Activated T-helper 1 cell treated with Interleukin-2 at 50 U/mL for 16 hours (primary cell): ENCODE data around the gene RAPH1.
"Not testable (repeated sequence)": the region's sequence is repeated elsewhere in the genome, so short reads cannot be mapped to it uniquely, and the experiment has no call there.

ENCODE experiments used
- DNase-seq: peaks from one replicate; pipeline ENCODE4 v3.0.0-alpha.2; 2020; ENCODE audit warnings: low read depth

Gene RAPH1

GRCh38 chr2:203548887-203549286, 13.8 kb upstream of the RAPH1 start:
- DNase-seq = no peak

- no peak for DNase-seq
Measured at GRCh38 chr2:203547356-203547755, 12.3 kb upstream of the RAPH1 start.

GRCh38 chr2:203544402-203544801, 9.3 kb upstream of the RAPH1 start:
- DNase-seq = no peak

GRCh38 chr2:203543898-203544328, 8.8 kb upstream of the RAPH1 start:
- DNase-seq = no peak

- DNase-seq = not testable (repeated sequence)
Measured at GRCh38 chr2:203540598-203540997, 5.5 kb upstream of the RAPH1 start.

- DNase-seq = not testable (repeated sequence)
Measured at GRCh38 chr2:203538237-203538636, 3.1 kb upstream of the RAPH1 start.

GRCh38 chr2:203536586-203536951, 1.5 kb upstream of the RAPH1 start:
- DNase-seq = not testable (repeated sequence)

- DNase-seq = no peak
Measured at GRCh38 chr2:203535784-203536585, 884 bp upstream of the RAPH1 start.

GRCh38 chr2:203534621-203535077, 452 bp downstream of the RAPH1 start:
- DNase-seq = peak; percentile 10

- DNase-seq = no peak
Measured at GRCh38 chr2:203533676-203534591, 1.2 kb downstream of the RAPH1 start.

GRCh38 chr2:203532957-203533658, 2.0 kb downstream of the RAPH1 start:
- DNase-seq = no peak

GRCh38 chr2:203527719-203528118, 7.4 kb downstream of the RAPH1 start:
- no peak for DNase-seq

- not testable (repeated sequence) for DNase-seq
Measured at GRCh38 chr2:203513268-203513667, 21.8 kb downstream of the RAPH1 start.

GRCh38 chr2:203510941-203511305, 24.2 kb downstream of the RAPH1 start:
- no peak for DNase-seq

GRCh38 chr2:203510256-203510940, 24.7 kb downstream of the RAPH1 start:
- DNase-seq = no peak

GRCh38 chr2:203503460-203503859, 31.6 kb downstream of the RAPH1 start:
- DNase-seq = not testable (repeated sequence)

GRCh38 chr2:203501873-203502272, 33.2 kb downstream of the RAPH1 start:
- DNase-seq = no peak

GRCh38 chr2:203500951-203501350, 34.1 kb downstream of the RAPH1 start:
- DNase-seq = no peak

- no peak for DNase-seq
Measured at GRCh38 chr2:203500297-203500696, 34.8 kb downstream of the RAPH1 start.

GRCh38 chr2:203498161-203498560, 36.9 kb downstream of the RAPH1 start:
- DNase-seq = no peak

GRCh38 chr2:203492965-203493364, 42.1 kb downstream of the RAPH1 start:
- DNase-seq = no peak

- no peak for DNase-seq
Measured at GRCh38 chr2:203490391-203490790, 44.7 kb downstream of the RAPH1 start.
